Neural cell (in vitro differentiated cells): ENCODE data around the gene EFCAB13. TPM values are rescaled to one million over a fixed set of nuclear protein-coding genes. Genes with fewer than 3 reads are reported as not detected.

Experiments
- H2AFZ ChIP-seq: fragments of 200-600, 300-800 bp; sonication (generic), shearing (Covaris generic); 2 replicates; pipeline ENCODE4 v1.6.0; 2014; ENCODE audit warnings: low read depth, mild to moderate bottlenecking, antibody characterized with exemption, low read length, moderate library complexity
- H3F3A ChIP-seq: fragments of 200-600 bp; shearing (Covaris generic); 2 replicates; pipeline ENCODE4 v1.6.1; 2016; ENCODE audit warnings: mild to moderate bottlenecking, moderate library complexity, mixed read lengths, antibody characterized with exemption, low read length; ENCODE audit not compliant: insufficient read depth, poor library complexity, severe bottlenecking
- H3K27ac ChIP-seq: fragments of 200-600, 300-800 bp; sonication (generic), shearing (Covaris generic); 2 replicates; pipeline ENCODE4 v1.5.1; 2014; ENCODE audit warnings: mild to moderate bottlenecking, low read length, moderate library complexity
- H3K27me3 ChIP-seq: fragments of 300-800, 200-600 bp; sonication (generic), shearing (Covaris generic); 2 replicates; pipeline ENCODE4 v1.6.0; 2014; ENCODE audit warnings: mild to moderate bottlenecking, low read depth, low read length, moderate library complexity; ENCODE audit not compliant: insufficient read depth
- H3K36me3 ChIP-seq: fragments of 300-800, 200-600 bp; sonication (generic), shearing (Covaris generic); 2 replicates; pipeline ENCODE4 v1.5.1; 2014; ENCODE audit warnings: mild to moderate bottlenecking, antibody characterized with exemption, low read length, moderate library complexity; ENCODE audit not compliant: insufficient read depth
- H3K4me2 ChIP-seq: fragments of 300-800, 200-600 bp; sonication (generic), shearing (Covaris generic); 2 replicates; pipeline ENCODE4 v1.6.0; 2014; ENCODE audit warnings: mild to moderate bottlenecking, low read length
- H3K4me3 ChIP-seq: fragments of 300-800, 200-600 bp; sonication (generic), shearing (Covaris generic); 2 replicates; pipeline ENCODE4 v1.5.1; 2014; ENCODE audit warnings: mild to moderate bottlenecking, low read length, moderate library complexity
- H3K79me2 ChIP-seq: fragments of 200-600 bp; shearing (Covaris generic); replicated peaks from 2 replicates; pipeline ENCODE4 v1.6.0; 2014; ENCODE audit warnings: mild to moderate bottlenecking, low read length, moderate library complexity; ENCODE audit not compliant: insufficient read depth
- H3K9ac ChIP-seq: fragments of 300-800, 200-600 bp; sonication (generic), shearing (Covaris generic); 2 replicates; pipeline ENCODE4 v1.6.1; 2016; ENCODE audit warnings: mild to moderate bottlenecking, low read length, mixed read lengths
- H3K9me2 ChIP-seq: fragments of 200-600 bp; shearing (Covaris generic); 2 replicates; pipeline ENCODE4 v1.6.1; 2016; ENCODE audit warnings: mild to moderate bottlenecking, low read length, mixed read lengths; ENCODE audit not compliant: insufficient read depth
- H3K9me3 ChIP-seq: fragments of 200-600, 300-800 bp; sonication (generic), shearing (Covaris generic); 2 replicates; pipeline ENCODE4 v1.6.1; 2016; ENCODE audit warnings: mild to moderate bottlenecking, mixed run types, low read length, moderate library complexity, mixed read lengths
- H4K20me1 ChIP-seq: fragments of 200-600 bp; shearing (Covaris generic); 2 replicates; pipeline ENCODE4 v1.6.1; 2016; ENCODE audit warnings: mild to moderate bottlenecking, mixed run types; ENCODE audit not compliant: insufficient read depth
- EP300 ChIP-seq: fragments of 450-650 bp; conservative IDR thresholded peaks from 2 replicates; pipeline ENCODE4 v1.6.1; 2014; ENCODE audit warnings: antibody characterized with exemption, mild to moderate bottlenecking, moderate library complexity; ENCODE audit not compliant: poor library complexity, severe bottlenecking
- EZH2 ChIP-seq: fragments of 200-600, 300-800 bp; shearing (Covaris generic), sonication (generic); IDR thresholded peaks from 2 replicates; pipeline ENCODE4 v1.6.1; 2014; ENCODE audit warnings: antibody characterized with exemption, low read length, borderline replicate concordance, mild to moderate bottlenecking; ENCODE audit not compliant: insufficient read depth, poor library complexity, severe bottlenecking
- MXI1 ChIP-seq: fragments of 450-650 bp; conservative IDR thresholded peaks from 2 replicates; pipeline ENCODE4 v1.6.1; 2014; ENCODE audit warnings: antibody characterized with exemption, mild to moderate bottlenecking; ENCODE audit not compliant: poor library complexity, severe bottlenecking
- POLR2AphosphoS5 ChIP-seq: IDR thresholded peaks from 2 replicates; pipeline ENCODE4 v1.6.1; 2012
- RAD21 ChIP-seq: fragments of 450-650 bp; conservative IDR thresholded peaks from 2 replicates; pipeline ENCODE4 v1.6.1; 2014; ENCODE audit warnings: antibody characterized with exemption, mild to moderate bottlenecking, moderate library complexity
- SMC3 ChIP-seq: fragments of 450-650 bp; conservative IDR thresholded peaks from 2 replicates; pipeline ENCODE4 v1.6.1; 2014; ENCODE audit warnings: antibody characterized with exemption, mild to moderate bottlenecking, moderate library complexity; ENCODE audit not compliant: poor library complexity
- TAF1 ChIP-seq: IDR thresholded peaks from 2 replicates; pipeline ENCODE4 v1.6.1; 2012; ENCODE audit warnings: low read depth
- polyA plus RNA-seq: library from polyadenylated mRNA; depleted of rRNA; stranded (reverse); fragments of >200 nt; gene quantifications from 2 replicates; pipeline ENCODE4 v1.2.3, GENCODE V29; 2014
- TF ChIP-seq, protein P1 (sequence below): IDR thresholded peaks from 2 replicates; pipeline ENCODE4 v1.6.1; 2012; ENCODE audit warnings: borderline replicate concordance
- TF ChIP-seq, protein P2 (sequence below): fragments of 450-650 bp; IDR thresholded peaks from 2 replicates; pipeline ENCODE4 v1.5.1; 2014; ENCODE audit warnings: antibody characterized with exemption, mild to moderate bottlenecking, moderate library complexity; ENCODE audit not compliant: poor library complexity, severe bottlenecking

Gene EFCAB13
- polyA plus RNA-seq, 1 donor from 2014 or later = 2.2 TPM

DNA sequence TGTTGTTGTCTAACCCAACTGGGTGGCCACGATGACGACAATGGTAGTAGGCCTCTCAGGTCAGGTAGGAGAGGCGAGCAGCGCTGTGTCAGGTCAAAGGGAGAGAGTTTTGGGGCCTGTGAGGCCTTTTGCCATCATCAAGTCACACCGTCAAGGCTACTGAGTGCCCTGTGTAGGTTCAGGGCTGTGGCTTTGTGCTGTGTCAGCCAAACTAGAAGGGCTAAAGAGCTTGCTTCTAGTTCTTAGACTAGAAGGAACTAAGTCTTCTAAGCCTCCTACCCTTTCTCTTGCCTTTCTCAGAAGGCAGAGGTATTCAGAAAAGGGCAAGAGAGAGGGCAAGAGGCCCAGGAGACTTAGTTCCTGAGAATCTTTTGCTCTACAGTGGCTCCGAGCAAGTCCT is 25.0 kb upstream of the EFCAB13 start:
- no peaks in the 10 kb centered on the region for H3K36me3 ChIP-seq
- H3K4me3 ChIP-seq = no peak overlapping the region
- no peak for TF ChIP-seq MXI1
- TF ChIP-seq, protein P1, sequence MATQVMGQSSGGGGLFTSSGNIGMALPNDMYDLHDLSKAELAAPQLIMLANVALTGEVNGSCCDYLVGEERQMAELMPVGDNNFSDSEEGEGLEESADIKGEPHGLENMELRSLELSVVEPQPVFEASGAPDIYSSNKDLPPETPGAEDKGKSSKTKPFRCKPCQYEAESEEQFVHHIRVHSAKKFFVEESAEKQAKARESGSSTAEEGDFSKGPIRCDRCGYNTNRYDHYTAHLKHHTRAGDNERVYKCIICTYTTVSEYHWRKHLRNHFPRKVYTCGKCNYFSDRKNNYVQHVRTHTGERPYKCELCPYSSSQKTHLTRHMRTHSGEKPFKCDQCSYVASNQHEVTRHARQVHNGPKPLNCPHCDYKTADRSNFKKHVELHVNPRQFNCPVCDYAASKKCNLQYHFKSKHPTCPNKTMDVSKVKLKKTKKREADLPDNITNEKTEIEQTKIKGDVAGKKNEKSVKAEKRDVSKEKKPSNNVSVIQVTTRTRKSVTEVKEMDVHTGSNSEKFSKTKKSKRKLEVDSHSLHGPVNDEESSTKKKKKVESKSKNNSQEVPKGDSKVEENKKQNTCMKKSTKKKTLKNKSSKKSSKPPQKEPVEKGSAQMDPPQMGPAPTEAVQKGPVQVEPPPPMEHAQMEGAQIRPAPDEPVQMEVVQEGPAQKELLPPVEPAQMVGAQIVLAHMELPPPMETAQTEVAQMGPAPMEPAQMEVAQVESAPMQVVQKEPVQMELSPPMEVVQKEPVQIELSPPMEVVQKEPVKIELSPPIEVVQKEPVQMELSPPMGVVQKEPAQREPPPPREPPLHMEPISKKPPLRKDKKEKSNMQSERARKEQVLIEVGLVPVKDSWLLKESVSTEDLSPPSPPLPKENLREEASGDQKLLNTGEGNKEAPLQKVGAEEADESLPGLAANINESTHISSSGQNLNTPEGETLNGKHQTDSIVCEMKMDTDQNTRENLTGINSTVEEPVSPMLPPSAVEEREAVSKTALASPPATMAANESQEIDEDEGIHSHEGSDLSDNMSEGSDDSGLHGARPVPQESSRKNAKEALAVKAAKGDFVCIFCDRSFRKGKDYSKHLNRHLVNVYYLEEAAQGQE = no peak
- no peak for TF ChIP-seq POLR2AphosphoS5
- TF ChIP-seq, protein P2, sequence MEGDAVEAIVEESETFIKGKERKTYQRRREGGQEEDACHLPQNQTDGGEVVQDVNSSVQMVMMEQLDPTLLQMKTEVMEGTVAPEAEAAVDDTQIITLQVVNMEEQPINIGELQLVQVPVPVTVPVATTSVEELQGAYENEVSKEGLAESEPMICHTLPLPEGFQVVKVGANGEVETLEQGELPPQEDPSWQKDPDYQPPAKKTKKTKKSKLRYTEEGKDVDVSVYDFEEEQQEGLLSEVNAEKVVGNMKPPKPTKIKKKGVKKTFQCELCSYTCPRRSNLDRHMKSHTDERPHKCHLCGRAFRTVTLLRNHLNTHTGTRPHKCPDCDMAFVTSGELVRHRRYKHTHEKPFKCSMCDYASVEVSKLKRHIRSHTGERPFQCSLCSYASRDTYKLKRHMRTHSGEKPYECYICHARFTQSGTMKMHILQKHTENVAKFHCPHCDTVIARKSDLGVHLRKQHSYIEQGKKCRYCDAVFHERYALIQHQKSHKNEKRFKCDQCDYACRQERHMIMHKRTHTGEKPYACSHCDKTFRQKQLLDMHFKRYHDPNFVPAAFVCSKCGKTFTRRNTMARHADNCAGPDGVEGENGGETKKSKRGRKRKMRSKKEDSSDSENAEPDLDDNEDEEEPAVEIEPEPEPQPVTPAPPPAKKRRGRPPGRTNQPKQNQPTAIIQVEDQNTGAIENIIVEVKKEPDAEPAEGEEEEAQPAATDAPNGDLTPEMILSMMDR = no peak
- no peak for TF ChIP-seq TAF1
- TF ChIP-seq RAD21 = no peak
- no peak for TF ChIP-seq SMC3
- TF ChIP-seq EZH2 = no peak
- H4K20me1 ChIP-seq = no peaks in the 10 kb centered on the region
- no peaks in the 10 kb centered on the region for H3F3A ChIP-seq
- H3K79me2 ChIP-seq = no peaks in the 10 kb centered on the region
- no peaks in the 10 kb centered on the region for H3K27me3 ChIP-seq
- H3K9ac ChIP-seq = no peak overlapping the region
- no peaks in the 10 kb centered on the region for H3K9me2 ChIP-seq
- H3K27ac ChIP-seq = no peak overlapping the region
- H3K9me3 ChIP-seq = peaks cover 2% of the 10 kb centered on the region
- no peak overlapping the region for H2AFZ ChIP-seq
- H3K4me2 ChIP-seq = no peak overlapping the region

DNA sequence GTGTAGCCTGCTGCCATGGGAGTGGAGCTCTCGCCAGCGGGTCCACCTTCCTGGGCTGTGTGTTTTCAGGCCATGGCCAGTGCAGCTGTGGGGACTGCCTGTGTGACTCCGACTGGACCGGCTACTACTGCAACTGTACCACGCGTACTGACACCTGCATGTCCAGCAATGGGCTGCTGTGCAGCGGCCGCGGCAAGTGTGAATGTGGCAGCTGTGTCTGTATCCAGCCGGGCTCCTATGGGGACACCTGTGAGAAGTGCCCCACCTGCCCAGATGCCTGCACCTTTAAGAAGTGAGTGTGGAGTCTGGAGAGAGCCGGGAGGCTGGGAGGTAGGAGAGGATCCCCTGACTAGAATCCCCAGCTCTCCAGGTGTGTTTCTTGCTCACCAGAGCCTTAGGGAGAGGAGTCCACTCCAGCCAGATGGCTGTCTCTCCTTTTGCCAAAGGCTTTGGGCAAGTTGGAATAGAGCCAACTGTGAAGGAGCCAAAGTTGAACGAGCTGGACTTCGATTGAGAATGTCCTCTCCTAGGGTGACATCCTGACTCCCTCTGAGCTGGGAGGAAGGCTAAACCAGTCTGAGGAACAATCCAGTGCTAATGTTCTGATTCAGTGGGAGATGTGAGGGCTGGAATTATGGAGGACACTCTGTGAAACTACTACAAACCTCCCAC is 24.4 kb upstream of the EFCAB13 start:
- no peaks in the 10 kb centered on the region for H4K20me1 ChIP-seq
- no peaks in the 10 kb centered on the region for H3K9me2 ChIP-seq
- H3F3A ChIP-seq = no peaks in the 10 kb centered on the region
- H3K36me3 ChIP-seq = no peaks in the 10 kb centered on the region
- TF ChIP-seq MXI1 (no peak), EZH2 (no peak), POLR2AphosphoS5 (no peak), SMC3 (no peak), EP300 (no peak)
- TF ChIP-seq, protein P1 = no peak
- TF ChIP-seq, protein P2 = no peak
- H3K4me3 ChIP-seq = no peak overlapping the region
- no peak overlapping the region for H2AFZ ChIP-seq
- H3K27me3 ChIP-seq = no peaks in the 10 kb centered on the region
- H3K27ac ChIP-seq = no peak overlapping the region
- no peak overlapping the region for H3K9ac ChIP-seq
- H3K9me3 ChIP-seq = peaks cover 2% of the 10 kb centered on the region
- H3K4me2 ChIP-seq = no peak overlapping the region
- no peaks in the 10 kb centered on the region for H3K79me2 ChIP-seq
